Upper lobe of left lung (tissue), 6 donors: ENCODE measurements around the gene WNK2. TPM values are rescaled to one million over a fixed set of nuclear protein-coding genes. Genes with fewer than 3 reads are reported as not detected.

Source experiments
- ATAC-seq, 2 donors: fragments of 200-7000 bp; cut with Tn5 transposase; one replicate each; pipeline ENCODE4 v1.9.1; 2022; ENCODE audit warnings: mild to moderate bottlenecking in 2 of 2, moderate library complexity in 2 of 2; ENCODE audit not compliant: low FRiP score in 2 of 2
- DNase-seq, 2 donors: peaks; one replicate each; pipeline ENCODE4 v3.0.0-alpha.2; 2019 to 2020
- H3K27ac ChIP-seq, 4 donors: fragments of 200-600 bp; sonication (generic); one replicate each; pipeline ENCODE4 v1.5.1; 2016 to 2019
- H3K27me3 ChIP-seq, 4 donors: fragments of 200-600 bp; sonication (generic); one replicate each; pipeline ENCODE4 v1.5.1; 2017 to 2019
- H3K36me3 ChIP-seq, 4 donors: fragments of 200-600 bp; sonication (generic); one replicate each; pipeline ENCODE4 v1.5.1; 2016 to 2019
- H3K4me1 ChIP-seq, 4 donors: fragments of 200-600 bp; sonication (generic); one replicate each; pipeline ENCODE4 v1.5.1; 2018 to 2019
- H3K4me3 ChIP-seq, 4 donors: fragments of 200-600 bp; sonication (generic); one replicate each; pipeline ENCODE4 v1.5.1; 2017 to 2019; ENCODE audit warnings: mild to moderate bottlenecking in 2 of 4, moderate library complexity in 1 of 4
- H3K9me3 ChIP-seq, 4 donors: fragments of 200-600 bp; sonication (generic); one replicate each; pipeline ENCODE4 v1.5.1; 2018 to 2019
- EP300 ChIP-seq, 4 donors: sonication (generic); formaldehyde crosslinking; IDR thresholded peaks; one replicate each; pipeline ENCODE4 v1.5.1; 2017; ENCODE audit warnings: antibody characterized with exemption in 4 of 4, control low read depth in 2 of 4
- POLR2A ChIP-seq, 4 donors: fragments of 450-650 bp; IDR thresholded peaks; one replicate each; pipeline ENCODE4 v1.5.1; 2016 to 2017; ENCODE audit warnings: antibody characterized with exemption in 4 of 4, mild to moderate bottlenecking in 2 of 4
- POLR2AphosphoS5 ChIP-seq, 2 donors: sonication (generic); formaldehyde crosslinking; IDR thresholded peaks; one replicate each; pipeline ENCODE4 v1.5.1; 2017; ENCODE audit warnings: antibody characterized with exemption in 2 of 2
- WGBS, 2 donors: methylation state at CpG; one replicate each; pipeline ENCODE4 v1.1.5; 2017 to 2018; 5-methylcytosine and 5-hydroxymethylcytosine counted together
- total RNA-seq, 6 donors: library from RNA; depleted of rRNA in 4 of 6; stranded (reverse); fragments of >200 nt in 4 of 6; gene quantifications; one replicate each; pipeline versions ENCODE4 v1.1.0 to v1.2.1, GENCODE V29; 2016 to 2021
- TF ChIP-seq, protein P1 (sequence below), 6 experiments: fragments of 450-650 bp in 4 of 6; fragments of 200-600 bp in 2 of 6; sonication (generic) in 2 of 6; IDR thresholded peaks; one replicate each; pipeline ENCODE4 v1.5.1; 2016 to 2019; ENCODE audit warnings: antibody characterized with exemption in 6 of 6
- donor health status: DM: no; HTN: no; CAD: no; lungs with moderate emphysema.
- donor health status: DM: no; HTN: yes; CAD: no; lungs with severe emphysema.

WNK2 gene
- total RNA-seq, 6 donors from 2014 or later: 1.1 to 11.5 (median 7.3) TPM

- Histone ChIP-seq H3K27me3 (no peaks in the 10 kb centered on the region), H3K4me1 (peaks cover 0 to 9% (median 4%) of the 10 kb centered on the region in 4 donors), H3K27ac (no peak overlapping the region), H3K4me3 (no peak overlapping the region), H3K36me3 (no peaks in the 10 kb centered on the region), H3K9me3 (no peaks in the 10 kb centered on the region)
- ATAC-seq: no peak
- TF ChIP-seq, protein P1, sequence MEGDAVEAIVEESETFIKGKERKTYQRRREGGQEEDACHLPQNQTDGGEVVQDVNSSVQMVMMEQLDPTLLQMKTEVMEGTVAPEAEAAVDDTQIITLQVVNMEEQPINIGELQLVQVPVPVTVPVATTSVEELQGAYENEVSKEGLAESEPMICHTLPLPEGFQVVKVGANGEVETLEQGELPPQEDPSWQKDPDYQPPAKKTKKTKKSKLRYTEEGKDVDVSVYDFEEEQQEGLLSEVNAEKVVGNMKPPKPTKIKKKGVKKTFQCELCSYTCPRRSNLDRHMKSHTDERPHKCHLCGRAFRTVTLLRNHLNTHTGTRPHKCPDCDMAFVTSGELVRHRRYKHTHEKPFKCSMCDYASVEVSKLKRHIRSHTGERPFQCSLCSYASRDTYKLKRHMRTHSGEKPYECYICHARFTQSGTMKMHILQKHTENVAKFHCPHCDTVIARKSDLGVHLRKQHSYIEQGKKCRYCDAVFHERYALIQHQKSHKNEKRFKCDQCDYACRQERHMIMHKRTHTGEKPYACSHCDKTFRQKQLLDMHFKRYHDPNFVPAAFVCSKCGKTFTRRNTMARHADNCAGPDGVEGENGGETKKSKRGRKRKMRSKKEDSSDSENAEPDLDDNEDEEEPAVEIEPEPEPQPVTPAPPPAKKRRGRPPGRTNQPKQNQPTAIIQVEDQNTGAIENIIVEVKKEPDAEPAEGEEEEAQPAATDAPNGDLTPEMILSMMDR (IDR thresholded peaks at IDR 0.05): no peak
- TF ChIP-seq EP300 (IDR thresholded peaks at IDR 0.05) (no peak), POLR2A (IDR thresholded peaks at IDR 0.05) (no peak), POLR2AphosphoS5 (IDR thresholded peaks at IDR 0.05) (no peak)
- DNase-seq: peak in 1 of 2 donors; percentile 70
- 94 to 95% methylated on average over 14 of the region's 14 CpGs for WGBS, 2 donors
These were observed 116.2 kb downstream of the WNK2 start for GRCh38 chr9:93300175-93300572.

DNA sequence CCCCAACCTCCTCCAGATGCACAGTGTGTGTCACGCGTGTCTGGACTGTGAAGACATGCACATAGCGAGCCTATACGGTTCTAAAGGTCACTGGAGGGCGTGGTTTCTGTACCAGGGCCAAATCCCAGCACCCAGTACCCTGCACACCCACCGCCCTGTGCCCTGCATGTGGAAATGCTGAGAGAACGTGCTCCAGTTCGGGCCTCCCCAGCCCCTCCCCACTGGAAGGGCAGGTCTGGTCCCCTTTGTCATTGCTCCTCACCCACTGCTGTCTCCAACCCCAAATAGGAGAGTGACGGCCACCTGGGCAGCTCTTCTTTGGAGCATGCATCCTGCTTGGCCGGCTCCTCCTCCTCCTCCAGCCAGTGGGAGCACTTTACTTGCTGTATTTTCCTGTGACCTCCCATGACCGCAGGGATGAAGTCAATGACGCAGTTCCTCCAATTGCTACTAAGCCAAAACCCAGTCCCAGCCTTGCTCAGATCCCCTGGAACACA, 116.7 kb downstream of the WNK2 start:
- Histone ChIP-seq H3K9me3 (no peaks in the 10 kb centered on the region), H3K4me1 (peaks cover 0 to 9% (median 7%) of the 10 kb centered on the region in 4 donors), H3K4me3 (no peak overlapping the region), H3K36me3 (no peaks in the 10 kb centered on the region), H3K27ac (no peak overlapping the region), H3K27me3 (no peaks in the 10 kb centered on the region)
- TF ChIP-seq, protein P1 (IDR thresholded peaks at IDR 0.05): no peak
- no peak for TF ChIP-seq EP300 (IDR thresholded peaks at IDR 0.05)
- no peak for TF ChIP-seq POLR2AphosphoS5 (IDR thresholded peaks at IDR 0.05)
- TF ChIP-seq POLR2A (IDR thresholded peaks at IDR 0.05): no peak
- WGBS, 2 donors: 77 to 82% methylated on average over 12 of the region's 12 CpGs
- no peak for ATAC-seq
- no peak for DNase-seq

GRCh38 chr9:93301291-93301811, 117.4 kb downstream of the WNK2 start:
- ATAC-seq: no peak
- no peak overlapping the region for H3K4me3 ChIP-seq
- DNase-seq: no peak

GRCh38 chr9:93301911-93302541, 118.1 kb downstream of the WNK2 start:
- Histone ChIP-seq H3K9me3 (no peaks in the 10 kb centered on the region), H3K36me3 (no peaks in the 10 kb centered on the region), H3K27ac (no peak overlapping the region), H3K4me3 (no peak overlapping the region), H3K4me1 (peaks cover 0 to 9% (median 7%) of the 10 kb centered on the region in 4 donors), H3K27me3 (no peaks in the 10 kb centered on the region)
- 79 to 85% methylated on average over 16 of the region's 16 CpGs for WGBS, 2 donors
- DNase-seq: no peak
- ATAC-seq: no peak
- TF ChIP-seq EP300 (IDR thresholded peaks at IDR 0.05) (no peak), POLR2AphosphoS5 (IDR thresholded peaks at IDR 0.05) (no peak)
- TF ChIP-seq, protein P1 (IDR thresholded peaks at IDR 0.05): no peak

More at GRCh38 chr9:93301291-93301811, 117.4 kb downstream of the WNK2 start:
- Histone ChIP-seq H3K9me3 (no peaks in the 10 kb centered on the region), H3K36me3 (no peaks in the 10 kb centered on the region), H3K27ac (no peak overlapping the region), H3K27me3 (no peaks in the 10 kb centered on the region), H3K4me1 (peaks cover 0 to 9% (median 7%) of the 10 kb centered on the region in 4 donors)
- TF ChIP-seq EP300 (IDR thresholded peaks at IDR 0.05): no peak
- TF ChIP-seq POLR2A (IDR thresholded peaks at IDR 0.05): no peak
- no peak for TF ChIP-seq POLR2AphosphoS5 (IDR thresholded peaks at IDR 0.05)
- TF ChIP-seq, protein P1 (IDR thresholded peaks at IDR 0.05): no peak
- 93 to 94% methylated on average over 7 to 17 of the region's 17 CpGs for WGBS, 2 donors
